Neural progenitor cell (in vitro differentiated cells): ENCODE measurements around the gene RCOR1. TPM values are rescaled to one million over a fixed set of nuclear protein-coding genes. Genes with fewer than 3 reads are reported as not detected.
"Not testable (repeated sequence)": the region's sequence is repeated elsewhere in the genome, so short reads cannot be mapped to it uniquely, and the experiment has no call there.

ENCODE experiments used
- DNase-seq: peaks from one replicate; pipeline ENCODE4 v3.0.0-alpha.2; 2016; ENCODE audit warnings: low spot score
- H2AFZ ChIP-seq: fragments of 200-600 bp; sonication (generic); replicated peaks from 2 replicates; pipeline ENCODE4 v1.6.1; 2016; ENCODE audit warnings: antibody characterized with exemption
- H3F3A ChIP-seq: fragments of 200-600 bp; sonication (generic); 2 replicates; pipeline ENCODE4 v1.6.1; 2016; ENCODE audit warnings: antibody characterized with exemption, low read depth
- H3K27ac ChIP-seq: fragments of 200-600 bp; sonication (generic); 2 replicates; pipeline ENCODE4 v1.5.1; 2016; ENCODE audit warnings: mild to moderate bottlenecking
- H3K27me3 ChIP-seq: fragments of 200-600 bp; sonication (generic); 2 replicates; pipeline ENCODE4 v1.6.1; 2016; ENCODE audit warnings: mild to moderate bottlenecking, moderate library complexity
- H3K36me3 ChIP-seq: fragments of 200-600 bp; sonication (generic); 2 replicates; pipeline ENCODE4 v1.5.1; 2016
- H3K4me1 ChIP-seq: fragments of 200-600 bp; sonication (generic); 2 replicates; pipeline ENCODE4 v1.6.1; 2016; ENCODE audit warnings: mixed run types
- H3K4me2 ChIP-seq: fragments of 200-600 bp; sonication (generic); 2 replicates; pipeline ENCODE4 v1.6.1; 2016
- H3K4me3 ChIP-seq: fragments of 200-600 bp; sonication (generic); 2 replicates; pipeline ENCODE4 v1.5.1; 2016
- H3K79me2 ChIP-seq: fragments of 200-600 bp; sonication (generic); 2 replicates; pipeline ENCODE4 v1.6.1; 2016; ENCODE audit warnings: low read depth
- H3K9ac ChIP-seq: fragments of 200-600 bp; sonication (generic); 2 replicates; pipeline ENCODE4 v1.6.1; 2016
- H3K9me3 ChIP-seq: fragments of 200-600 bp; sonication (generic); 2 replicates; pipeline ENCODE4 v1.5.1; 2016; ENCODE audit warnings: low read depth
- H4K20me1 ChIP-seq: fragments of 200-600 bp; sonication (generic); 2 replicates; pipeline ENCODE4 v1.6.1; 2016; ENCODE audit warnings: low read depth
- H3K27ac Mint-ChIP-seq: 3 replicates; pipeline ENCODE4 v1.8.0; 2021; ENCODE audit warnings: mixed read lengths
- H3K27me3 Mint-ChIP-seq: 2 replicates; pipeline ENCODE4 v1.8.0; 2022; ENCODE audit warnings: low read depth, mild to moderate bottlenecking, inconsistent platforms, moderate library complexity, mixed read lengths; ENCODE audit not compliant: insufficient read depth
- H3K36me3 Mint-ChIP-seq: 3 replicates; pipeline ENCODE4 v1.8.0; 2021; ENCODE audit warnings: mixed read lengths
- H3K4me1 Mint-ChIP-seq: 3 replicates; pipeline ENCODE4 v1.8.0; 2021; ENCODE audit warnings: mixed read lengths
- H3K4me3 Mint-ChIP-seq: 3 replicates; pipeline ENCODE4 v1.8.0; 2021; ENCODE audit warnings: mild to moderate bottlenecking, moderate library complexity, mixed read lengths
- H3K9me3 Mint-ChIP-seq: 3 replicates; pipeline ENCODE4 v1.8.0; 2020; ENCODE audit warnings: mixed read lengths
- CTCF ChIP-seq: fragments of 200-600 bp; sonication (generic); IDR thresholded peaks from 2 replicates; pipeline ENCODE4 v1.5.1; 2017; ENCODE audit warnings: antibody characterized with exemption, mild to moderate bottlenecking
- EZH2 ChIP-seq: fragments of 200-600 bp; sonication (generic); IDR thresholded peaks from 2 replicates; pipeline ENCODE4 v1.6.1; 2017; ENCODE audit warnings: antibody characterized with exemption, mild to moderate bottlenecking, moderate library complexity
- EZH2phosphoT487 ChIP-seq: fragments of 200-600 bp; sonication (generic); IDR thresholded peaks from 2 replicates; pipeline ENCODE4 v1.6.1; 2017; ENCODE audit warnings: antibody characterized with exemption
- total RNA-seq: library from RNA; depleted of rRNA; stranded (reverse); fragments of >200 nt; gene quantifications from 2 replicates; pipeline ENCODE4 v1.2.3, GENCODE V29; 2015; ENCODE audit warnings: low replicate concordance

The RCOR1 gene
- total RNA-seq, 1 donor from 2014 or later = 33.7 TPM

- no peak overlapping the region for H3K4me3 ChIP-seq
- H3K36me3 Mint-ChIP-seq = no peaks in the 10 kb centered on the region
- H4K20me1 ChIP-seq = no peaks in the 10 kb centered on the region
- H3K9me3 ChIP-seq = no peaks in the 10 kb centered on the region
- TF ChIP-seq EZH2 = no peak
- TF ChIP-seq EZH2phosphoT487 = no peak
- no peak for TF ChIP-seq CTCF
- H3K4me1 Mint-ChIP-seq = peaks cover 18% of the 10 kb centered on the region
- H3K27ac ChIP-seq = no peak overlapping the region
- no peak overlapping the region for H3K4me3 Mint-ChIP-seq
- no peak for DNase-seq
- peaks cover 5% of the 10 kb centered on the region for H3F3A ChIP-seq
- H2AFZ ChIP-seq = no peak overlapping the region
- H3K27ac Mint-ChIP-seq = no peak overlapping the region
- no peaks in the 10 kb centered on the region for H3K36me3 ChIP-seq
- H3K9ac ChIP-seq = no peak overlapping the region
- peaks cover 8% of the 10 kb centered on the region for H3K27me3 Mint-ChIP-seq
- no peaks in the 10 kb centered on the region for H3K27me3 ChIP-seq
- no peaks in the 10 kb centered on the region for H3K79me2 ChIP-seq
- no peaks in the 10 kb centered on the region for H3K9me3 Mint-ChIP-seq
- H3K4me1 ChIP-seq = peaks cover 10% of the 10 kb centered on the region
- no peak overlapping the region for H3K4me2 ChIP-seq
Observed at GRCh38 chr14:102570334-102570995, 22.0 kb upstream of the RCOR1 start.

GRCh38 chr14:102571043-102571442 is 21.4 kb upstream of the RCOR1 start:
- no peak overlapping the region for H3K27ac Mint-ChIP-seq
- Histone ChIP-seq H3K4me3 (no peak overlapping the region), H4K20me1 (no peaks in the 10 kb centered on the region), H3K9ac (no peak overlapping the region), H3K79me2 (no peaks in the 10 kb centered on the region), H3K9me3 (no peaks in the 10 kb centered on the region), H3K36me3 (no peaks in the 10 kb centered on the region), H3K27ac (no peak overlapping the region), H2AFZ (no peak overlapping the region), H3K4me2 (no peak overlapping the region), H3K27me3 (no peaks in the 10 kb centered on the region), H3K4me1 (peaks cover 10% of the 10 kb centered on the region), H3F3A (peaks cover 5% of the 10 kb centered on the region)
- H3K36me3 Mint-ChIP-seq = no peaks in the 10 kb centered on the region
- no peak for TF ChIP-seq EZH2phosphoT487
- H3K4me1 Mint-ChIP-seq = peaks cover 20% of the 10 kb centered on the region
- H3K4me3 Mint-ChIP-seq = no peak overlapping the region
- DNase-seq = no peak
- peaks cover 9% of the 10 kb centered on the region for H3K27me3 Mint-ChIP-seq
- no peaks in the 10 kb centered on the region for H3K9me3 Mint-ChIP-seq

- H2AFZ ChIP-seq = no peak overlapping the region
- H3K4me1 ChIP-seq = peaks cover 10% of the 10 kb centered on the region
- peaks cover 5% of the 10 kb centered on the region for H3F3A ChIP-seq
- no peaks in the 10 kb centered on the region for H3K9me3 Mint-ChIP-seq
- H4K20me1 ChIP-seq = no peaks in the 10 kb centered on the region
- peak overlapping the region; percentile 10 for H3K27ac Mint-ChIP-seq
- no peaks in the 10 kb centered on the region for H3K27me3 ChIP-seq
- DNase-seq = no peak
- no peak overlapping the region for H3K9ac ChIP-seq
- H3K4me3 Mint-ChIP-seq = no peak overlapping the region
- H3K9me3 ChIP-seq = no peaks in the 10 kb centered on the region
- H3K27ac ChIP-seq = no peak overlapping the region
- H3K4me3 ChIP-seq = no peak overlapping the region
- H3K79me2 ChIP-seq = no peaks in the 10 kb centered on the region
- no peak overlapping the region for H3K4me2 ChIP-seq
- TF ChIP-seq EZH2 = no peak
- no peak for TF ChIP-seq EZH2phosphoT487
- no peak for TF ChIP-seq CTCF
- no peaks in the 10 kb centered on the region for H3K36me3 Mint-ChIP-seq
- H3K4me1 Mint-ChIP-seq = peaks cover 20% of the 10 kb centered on the region
- peaks cover 9% of the 10 kb centered on the region for H3K27me3 Mint-ChIP-seq
- H3K36me3 ChIP-seq = no peaks in the 10 kb centered on the region
Observed at GRCh38 chr14:102571478-102572042, 20.9 kb upstream of the RCOR1 start.

GRCh38 chr14:102573161-102573560 is 19.3 kb upstream of the RCOR1 start:
- H3F3A ChIP-seq, H3K27ac ChIP-seq, H3K9me3 Mint-ChIP-seq, DNase-seq, H3K4me1 ChIP-seq, H3K4me3 Mint-ChIP-seq, H4K20me1 ChIP-seq, H3K9me3 ChIP-seq, H3K79me2 ChIP-seq, H3K27me3 ChIP-seq, H3K4me3 ChIP-seq, H3K36me3 ChIP-seq, H3K9ac ChIP-seq, H3K4me2 ChIP-seq, H3K36me3 Mint-ChIP-seq, H2AFZ ChIP-seq: not testable (repeated sequence)
- peaks cover 20% of the 10 kb centered on the region for H3K4me1 Mint-ChIP-seq
- peaks cover 11% of the 10 kb centered on the region for H3K27me3 Mint-ChIP-seq
- peak overlapping the region; percentile 69 for H3K27ac Mint-ChIP-seq
